Smooth muscle cell (in vitro differentiated cells): ENCODE data around the gene HSF2BP. TPM values are rescaled to one million over a fixed set of nuclear protein-coding genes. Genes with fewer than 3 reads are reported as not detected.

ENCODE experiments used
- DNase-seq: peaks from one replicate; lab custom pipeline; 2025; ENCODE audit not compliant: unreplicated experiment; lab: John Stamatoyannopoulos, UW
- H2AFZ ChIP-seq: fragments of 200-600 bp; sonication (generic); 2 replicates; pipeline ENCODE4 v1.6.0; 2016; ENCODE audit warnings: antibody characterized with exemption, low read depth, mild to moderate bottlenecking
- H3F3A ChIP-seq: fragments of 200-600 bp; sonication (generic); 2 replicates; pipeline ENCODE4 v1.6.0; 2017; ENCODE audit warnings: antibody characterized with exemption, low read depth
- H3K27ac ChIP-seq: fragments of 200-600 bp; sonication (generic); 2 replicates; pipeline ENCODE4 v1.5.1; 2016; ENCODE audit warnings: low read depth, mild to moderate bottlenecking
- H3K27me3 ChIP-seq: fragments of 200-600 bp; sonication (generic); 2 replicates; pipeline ENCODE4 v1.6.1; 2016; ENCODE audit warnings: low read depth, mild to moderate bottlenecking
- H3K36me3 ChIP-seq: fragments of 200-600 bp; sonication (generic); 2 replicates; pipeline ENCODE4 v1.5.1; 2016; ENCODE audit warnings: low read depth
- H3K4me1 ChIP-seq: fragments of 200-600 bp; sonication (generic); 2 replicates; pipeline ENCODE4 v1.5.1; 2016; ENCODE audit warnings: low read depth
- H3K4me2 ChIP-seq: fragments of 200-600 bp; sonication (generic); 2 replicates; pipeline ENCODE4 v1.6.0; 2016; ENCODE audit warnings: mild to moderate bottlenecking
- H3K4me3 ChIP-seq: fragments of 200-600 bp; sonication (generic); 2 replicates; pipeline ENCODE4 v1.5.1; 2016; ENCODE audit warnings: mild to moderate bottlenecking
- H3K79me2 ChIP-seq: fragments of 200-600 bp; sonication (generic); 2 replicates; pipeline ENCODE4 v1.6.0; 2016; ENCODE audit warnings: low read depth, mild to moderate bottlenecking
- H3K9ac ChIP-seq: fragments of 200-600 bp; sonication (generic); 2 replicates; pipeline ENCODE4 v1.6.0; 2016; ENCODE audit warnings: low read depth
- H3K9me3 ChIP-seq: fragments of 200-600 bp; sonication (generic); replicated peaks from 2 replicates; pipeline ENCODE4 v1.5.1; 2016; ENCODE audit warnings: low read depth
- H4K20me1 ChIP-seq: fragments of 200-600 bp; sonication (generic); 2 replicates; pipeline ENCODE4 v1.6.0; 2016; ENCODE audit warnings: low read depth
- CTCF ChIP-seq: fragments of 200-600 bp; sonication (generic); IDR thresholded peaks from 2 replicates; pipeline ENCODE4 v1.5.1; 2017; ENCODE audit warnings: borderline replicate concordance, mild to moderate bottlenecking, antibody characterized with exemption; ENCODE audit not compliant: insufficient read depth, poor library complexity, severe bottlenecking
- WGBS: methylation state at CpG from one replicate; pipeline ENCODE4 v1.1.7; 2016; ENCODE audit warnings: low lambda C conversion rate; 5-methylcytosine and 5-hydroxymethylcytosine counted together
- polyA plus RNA-seq: library from polyadenylated mRNA; unstranded; fragments of >200 nt; fragmentation: Nextera tagmentation; extraction: Ambion mirVana; gene quantifications from 2 replicates; pipeline ENCODE4 v1.2.1, GENCODE V29; 2016
- total RNA-seq: library from RNA; depleted of rRNA; stranded (reverse); fragments of >200 nt; gene quantifications from 2 replicates; pipeline ENCODE4 v1.2.3, GENCODE V29; 2014

HSF2BP gene
- total and polyA plus RNA-seq, 2 experiments from 2014 or later, result 0.97 to 1.9 TPM

DNA sequence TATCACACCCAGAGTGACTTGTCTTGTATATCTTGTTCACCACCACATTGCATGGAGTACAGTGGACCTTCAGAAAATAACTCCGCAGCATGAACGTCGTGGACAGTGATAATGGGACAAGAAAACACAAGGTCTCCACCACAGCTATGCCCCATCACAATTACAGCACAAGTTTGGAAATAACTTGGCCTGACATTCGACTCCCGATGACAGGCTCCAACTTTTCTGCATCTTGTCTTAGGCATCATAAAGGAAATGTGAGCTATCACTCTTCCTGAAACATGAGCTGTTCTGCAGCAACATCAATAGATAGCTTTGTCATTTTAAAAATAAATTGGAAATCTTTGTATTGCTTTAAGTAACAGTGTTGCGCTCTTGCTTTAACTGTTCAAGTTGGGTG is 3.0 kb upstream of the HSF2BP start:
- no peak overlapping the region for H3K4me2 ChIP-seq
- 94% methylated on average over 6 of the region's 6 CpGs for WGBS
- H3K27me3 ChIP-seq, result no peaks in the 10 kb centered on the region
- H3K4me3 ChIP-seq, result no peak overlapping the region
- no peak for DNase-seq
- no peak overlapping the region for H2AFZ ChIP-seq
- peaks cover 8% of the 10 kb centered on the region for H4K20me1 ChIP-seq
- TF ChIP-seq CTCF, result no peak
- H3K9ac ChIP-seq, result no peak overlapping the region
- H3K36me3 ChIP-seq, result peaks cover 3% of the 10 kb centered on the region
- no peak overlapping the region for H3K27ac ChIP-seq
- H3K79me2 ChIP-seq, result peaks cover 75% of the 10 kb centered on the region
- no peaks in the 10 kb centered on the region for H3F3A ChIP-seq
- no peaks in the 10 kb centered on the region for H3K9me3 ChIP-seq
- peaks cover 15% of the 10 kb centered on the region for H3K4me1 ChIP-seq

DNA sequence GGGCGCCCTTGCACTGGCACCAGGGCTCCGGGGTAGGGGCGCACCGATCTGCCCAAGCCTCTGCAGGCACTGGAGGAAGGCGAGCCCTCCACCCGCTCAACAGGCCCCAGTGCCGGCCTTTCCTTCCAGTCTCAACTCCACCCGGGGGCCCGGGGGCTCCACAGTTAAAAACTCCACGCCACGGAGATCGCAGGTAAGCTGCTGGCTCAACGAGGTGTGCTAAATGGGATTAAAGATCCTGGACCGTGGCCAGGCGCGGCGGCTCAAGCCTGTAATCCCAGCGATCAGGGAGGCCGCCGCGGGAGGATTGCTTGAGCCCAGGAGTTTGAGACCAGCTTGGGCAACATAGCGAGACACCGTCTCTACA is 536 bp downstream of the HSF2BP start:
- Histone ChIP-seq H3K9me3 (no peaks in the 10 kb centered on the region), H3K9ac (peak overlapping the region; percentile 79), H3K79me2 (peaks cover 42% of the 10 kb centered on the region), H3K4me1 (peaks cover 15% of the 10 kb centered on the region), H3K27me3 (no peaks in the 10 kb centered on the region), H3K4me2 (peak overlapping the region; percentile 95), H3K36me3 (no peaks in the 10 kb centered on the region), H3K4me3 (peak overlapping the region; percentile 98), H3F3A (no peaks in the 10 kb centered on the region), H2AFZ (peak overlapping the region; percentile 94), H3K27ac (peak overlapping the region; percentile 87), H4K20me1 (peaks cover 5% of the 10 kb centered on the region)
- no peak for TF ChIP-seq CTCF
- DNase-seq, result no peak
- WGBS, result 95% methylated on average over 23 of the region's 23 CpGs

GRCh38 chr21:43658088-43658741 is 1.1 kb downstream of the HSF2BP start:
- no peak overlapping the region for H3K4me2 ChIP-seq
- H3K4me3 ChIP-seq, result no peak overlapping the region
- TF ChIP-seq CTCF, result no peak
- H3K9ac ChIP-seq, result no peak overlapping the region
- H3K27ac ChIP-seq, result no peak overlapping the region
- H3K4me1 ChIP-seq, result peaks cover 15% of the 10 kb centered on the region
- peaks cover 37% of the 10 kb centered on the region for H3K79me2 ChIP-seq
- peaks cover 5% of the 10 kb centered on the region for H4K20me1 ChIP-seq
- no peaks in the 10 kb centered on the region for H3K27me3 ChIP-seq
- H3K9me3 ChIP-seq, result no peaks in the 10 kb centered on the region
- H3K36me3 ChIP-seq, result no peaks in the 10 kb centered on the region
- H3F3A ChIP-seq, result no peaks in the 10 kb centered on the region
- H2AFZ ChIP-seq, result no peak overlapping the region
- DNase-seq, result no peak
- WGBS, result 96% methylated on average over 48 of the region's 48 CpGs

- no peak for TF ChIP-seq CTCF
- 95% methylated on average over 32 of the region's 46 CpGs for WGBS
These were observed 1.8 kb downstream of the HSF2BP start for GRCh38 chr21:43657355-43658087.

More at GRCh38 chr21:43657355-43658087, 1.8 kb downstream of the HSF2BP start:
- Histone ChIP-seq H3K4me1 (peaks cover 15% of the 10 kb centered on the region), H2AFZ (no peak overlapping the region), H3K9ac (no peak overlapping the region), H3K36me3 (no peaks in the 10 kb centered on the region), H3K9me3 (no peaks in the 10 kb centered on the region), H3K4me2 (no peak overlapping the region), H3K4me3 (no peak overlapping the region), H4K20me1 (peaks cover 1% of the 10 kb centered on the region), H3K27me3 (no peaks in the 10 kb centered on the region), H3K27ac (no peak overlapping the region), H3K79me2 (peaks cover 30% of the 10 kb centered on the region), H3F3A (no peaks in the 10 kb centered on the region)
- no peak for DNase-seq
